NCI-H82 (cell line): ENCODE data around the gene SARDH.

ENCODE experiments used
- DNase-seq: peaks from one replicate; lab custom pipeline; 2025; lab: John Stamatoyannopoulos, UW

Gene SARDH

GRCh38 chr9:133667759-133668450, 70.2 kb downstream of the SARDH start:
- DNase-seq, result peak; percentile 6

DNA sequence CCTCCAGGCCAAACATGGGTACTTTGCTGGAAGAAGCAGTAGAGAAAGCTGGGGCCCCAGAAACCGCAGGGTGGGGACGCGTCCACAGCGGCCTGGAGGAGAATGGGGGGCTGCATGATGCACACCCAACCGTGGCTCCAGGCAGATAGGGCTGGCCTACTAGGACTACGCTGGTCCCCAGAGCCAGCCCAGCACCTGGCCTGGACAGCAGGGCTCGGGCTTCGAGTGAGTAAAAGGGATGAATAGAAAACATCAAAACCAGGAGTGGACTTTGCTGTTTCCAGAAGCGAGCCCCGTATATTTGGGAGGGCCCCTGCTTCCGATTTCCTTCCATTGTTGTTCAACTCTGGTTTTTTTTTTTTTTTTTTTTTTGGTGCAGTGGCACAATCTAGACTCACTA, 71.3 kb downstream of the SARDH start:
- no peak for DNase-seq

GRCh38 chr9:133666387-133666786, 71.8 kb downstream of the SARDH start:
- DNase-seq, result no peak

- no peak for DNase-seq
These were observed 72.6 kb downstream of the SARDH start for GRCh38 chr9:133665535-133665934.

GRCh38 chr9:133665096-133665495, 73.1 kb downstream of the SARDH start:
- no peak for DNase-seq

DNA sequence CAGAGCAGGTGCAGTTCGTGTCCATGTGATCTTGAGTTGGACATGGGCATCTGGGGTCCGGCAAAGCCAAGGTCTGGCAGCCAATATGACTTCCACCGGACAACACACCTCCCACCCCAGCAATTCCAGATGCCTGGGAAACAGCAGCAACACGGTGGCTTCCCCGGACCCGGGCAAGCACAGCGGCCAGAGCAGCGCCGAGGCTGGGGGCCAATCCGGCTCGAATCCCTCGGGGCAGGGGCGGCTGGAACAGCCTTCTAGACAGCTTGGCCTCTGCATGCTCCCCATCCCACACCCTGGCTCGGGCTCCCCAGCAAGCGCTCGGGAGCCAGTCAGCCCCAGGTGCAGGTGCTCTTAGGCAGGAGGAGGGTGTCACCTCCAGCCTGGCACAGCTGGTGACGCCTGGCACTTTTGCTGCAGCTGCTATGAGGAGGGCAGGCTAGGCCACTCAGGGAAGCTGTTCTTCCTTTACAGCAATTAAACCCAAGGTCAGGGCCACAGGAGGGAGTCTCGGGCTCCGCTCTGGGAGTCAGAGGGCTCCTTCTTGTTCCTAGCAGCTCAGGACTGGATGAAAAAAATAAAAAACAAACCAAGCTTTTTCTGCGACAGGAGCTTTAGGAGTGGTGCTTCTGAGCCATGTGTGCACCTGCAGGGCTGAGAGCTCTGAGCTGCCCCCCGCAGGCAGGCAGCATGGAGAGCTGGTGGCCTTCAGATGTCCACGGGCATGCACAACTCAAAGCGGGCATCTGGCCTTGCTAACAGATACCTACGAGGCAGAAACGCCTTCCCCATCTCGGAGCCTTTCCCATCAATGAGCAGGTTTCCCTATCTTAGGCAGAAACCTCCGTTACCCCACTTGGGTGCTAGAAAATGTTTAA, 73.7 kb downstream of the SARDH start:
- DNase-seq, result no peak

DNA sequence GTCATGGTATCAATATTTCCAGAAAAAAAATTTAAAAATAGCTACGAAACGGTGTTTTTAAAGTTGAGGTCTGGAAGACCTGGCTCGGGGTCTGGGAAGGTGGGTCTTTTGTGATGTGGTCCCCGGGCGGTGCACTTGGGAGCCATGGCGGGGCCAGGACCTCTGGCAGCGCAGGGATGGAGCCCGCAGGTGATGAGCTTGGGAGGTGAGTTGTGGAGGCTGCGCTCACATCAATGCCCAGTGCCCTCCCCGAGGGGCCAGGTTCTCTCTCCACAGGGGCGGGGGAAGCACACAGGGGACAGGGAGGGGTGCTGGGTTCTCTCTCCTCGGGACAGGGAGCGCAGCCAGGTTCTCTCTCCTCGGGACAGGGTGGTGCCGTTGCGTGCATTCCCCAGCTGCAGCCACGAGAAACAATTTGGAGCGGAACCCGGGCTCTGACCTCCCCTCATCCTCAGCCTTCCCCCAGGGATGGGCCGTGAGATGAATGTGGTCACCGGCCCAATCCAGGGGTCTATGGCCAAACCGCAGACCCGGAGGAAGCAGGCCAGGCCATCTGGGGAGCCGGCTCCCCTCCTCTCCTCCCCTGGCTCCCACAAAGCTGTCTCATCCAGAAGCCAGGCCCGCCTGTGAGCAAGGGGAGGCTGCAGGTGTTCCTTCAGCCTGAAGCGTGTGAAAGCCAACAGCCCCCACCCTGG, 76.2 kb downstream of the SARDH start:
- DNase-seq, result no peak

- no peak for DNase-seq
These were observed 78.6 kb downstream of the SARDH start for GRCh38 chr9:133659516-133659915.

GRCh38 chr9:133658442-133659431, 79.4 kb downstream of the SARDH start:
- DNase-seq, result peak; percentile 18

DNA sequence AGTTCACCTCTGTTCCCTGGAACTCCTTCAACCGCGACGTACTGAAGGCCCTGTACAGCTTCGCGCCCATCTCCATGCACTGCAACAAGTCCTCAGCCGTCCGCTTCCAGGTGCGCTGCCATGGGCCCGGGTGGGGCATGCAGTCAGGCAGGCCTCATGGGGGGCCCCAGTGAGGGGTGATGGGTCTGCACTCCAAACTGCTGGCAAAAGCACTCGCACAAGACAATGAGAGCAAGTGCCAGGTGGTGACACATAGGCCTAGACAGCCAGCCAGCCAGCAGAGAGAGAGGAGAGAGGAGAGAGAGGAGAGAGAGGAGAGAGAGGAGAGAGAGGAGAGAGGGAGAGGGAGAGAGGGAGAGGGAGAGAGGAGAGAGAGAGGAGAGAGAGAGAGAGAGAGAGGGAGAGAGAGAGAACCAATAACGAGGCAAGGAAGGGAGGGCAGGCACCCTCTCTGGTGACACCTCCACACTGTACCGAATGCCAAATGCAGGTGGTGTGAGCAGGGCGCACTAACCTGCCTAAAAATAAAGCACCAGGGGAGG, 81.0 kb downstream of the SARDH start:
- DNase-seq, result no peak

- DNase-seq, result no peak
These were observed 81.7 kb downstream of the SARDH start for GRCh38 chr9:133656211-133657119.

- no peak for DNase-seq
These were observed 82.5 kb downstream of the SARDH start for GRCh38 chr9:133655701-133656100.

DNA sequence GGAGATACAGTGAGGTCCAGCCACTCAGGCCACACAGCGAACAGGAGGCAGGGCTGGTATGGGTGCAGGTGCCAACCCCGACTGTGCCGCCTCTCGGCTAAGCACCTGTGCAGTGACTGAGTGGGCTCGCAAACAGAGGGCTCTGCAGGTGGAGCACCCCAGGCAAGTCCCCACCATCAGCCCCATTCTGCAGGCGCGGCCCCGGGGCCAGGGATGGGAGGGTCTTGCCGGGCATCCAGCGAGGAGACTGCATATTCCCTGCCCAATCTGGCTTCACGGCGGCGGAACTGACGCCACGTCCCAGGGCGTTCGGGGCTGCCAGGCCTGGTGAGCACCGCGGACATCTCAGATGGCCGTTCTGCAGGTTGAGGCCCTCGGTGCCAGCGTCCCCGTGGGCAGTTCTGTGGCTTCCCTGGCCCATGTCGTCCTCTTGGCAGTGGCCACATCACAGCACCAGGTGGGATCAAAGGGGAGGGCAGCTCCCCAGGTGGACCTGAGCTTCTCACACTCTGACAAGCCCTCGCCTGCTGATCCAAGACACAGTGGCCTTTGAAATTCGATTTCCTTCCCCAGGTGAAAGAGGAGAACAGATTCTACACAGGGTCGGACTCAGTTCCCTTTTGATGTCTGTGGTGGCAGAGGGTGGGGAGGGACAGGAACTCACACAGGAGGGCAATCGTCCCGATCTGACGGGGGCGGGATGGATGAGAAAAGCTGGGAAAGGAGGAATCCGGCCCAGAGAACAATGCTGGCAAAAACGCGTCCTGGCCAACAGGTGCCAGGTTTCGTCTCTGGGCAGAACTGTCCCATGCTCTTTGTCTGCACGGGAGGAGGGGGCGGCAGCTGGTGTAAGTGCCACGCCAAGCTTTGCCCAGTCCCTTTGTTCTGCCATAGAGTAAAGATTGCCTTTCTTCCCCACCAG, 83.2 kb downstream of the SARDH start:
- no peak for DNase-seq

GRCh38 chr9:133653638-133654037, 84.5 kb downstream of the SARDH start:
- no peak for DNase-seq

- DNase-seq, result no peak
These were observed 88.1 kb downstream of the SARDH start for GRCh38 chr9:133650026-133650425.

GRCh38 chr9:133649194-133649593, 89.0 kb downstream of the SARDH start:
- DNase-seq, result no peak

- no peak for DNase-seq
These were observed 90.2 kb downstream of the SARDH start for GRCh38 chr9:133647765-133648469.

DNA sequence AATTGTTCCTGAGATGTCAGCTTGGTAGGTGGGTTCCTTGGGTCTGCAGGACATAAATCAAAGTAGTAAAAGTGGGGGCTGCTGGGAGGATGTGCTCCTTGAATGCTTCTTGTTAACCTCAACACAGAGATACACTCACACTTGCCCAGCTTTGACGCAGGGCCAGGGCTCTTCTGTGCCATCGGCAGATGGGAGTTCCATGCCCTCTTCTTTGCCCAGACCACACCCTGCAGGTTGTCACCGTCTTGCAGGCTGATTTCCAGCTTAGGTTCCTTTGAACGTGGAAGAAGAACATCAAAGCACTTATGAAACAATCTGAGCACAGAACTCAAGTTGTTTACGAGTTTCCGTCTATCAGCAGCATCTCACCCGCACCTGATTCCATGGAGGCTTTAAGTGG, 91.0 kb downstream of the SARDH start:
- DNase-seq, result no peak
